B cell (primary cell): ENCODE results near the gene BCL2L1. TPM values are rescaled to one million over a fixed set of nuclear protein-coding genes. Genes with fewer than 3 reads are reported as not detected.

ENCODE experiments used
- ATAC-seq: fragments of 200-7000 bp; cut with Tn5 transposase; one replicate; pipeline ENCODE4 v1.10.0; 2021; ENCODE audit warnings: low read depth, mild to moderate bottlenecking, moderate number of reproducible peaks, moderate library complexity
- CTCF ChIA-PET: fragments of 350-600 bp; sonication (Branson Sonifier 250); formaldehyde crosslinking; loops from one replicate; lab custom pipeline; 2021; ENCODE audit warnings: antibody characterized with exemption, inconsistent platforms; lab: Charles Lee
- POLR2A ChIA-PET: fragments of 350-600 bp; sonication (Branson Sonifier 250); formaldehyde crosslinking; loops from one replicate; lab custom pipeline; 2021; ENCODE audit warnings: antibody characterized with exemption; lab: Charles Lee
- DNase-seq: peaks from one replicate; pipeline ENCODE4 v3.0.0; 2013
- H2AFZ ChIP-seq: 2 replicates; pipeline ENCODE4 v1.6.1; 2012; ENCODE audit warnings: mild to moderate bottlenecking, low read depth, low read length; ENCODE audit not compliant: insufficient read depth, poor library complexity, severe bottlenecking
- H3K27ac ChIP-seq, 2 donors: 1 replicate in 1 of 2; 2 replicates in 1 of 2; pipeline ENCODE4 v1.5.1; 2012 to 2013; ENCODE audit warnings: low read length in 2 of 2, mild to moderate bottlenecking in 2 of 2, moderate library complexity in 1 of 2
- H3K27me3 ChIP-seq, 4 experiments: fragments of 200-600 bp in 1 of 4; sonication (generic) in 1 of 4; replicated peaks in 1 of 4; 1 replicate in 2 of 4; 2 replicates in 2 of 4; pipeline versions ENCODE4 v1.6.1 to v1.7.0; 2013 to 2016; ENCODE audit warnings: low read length in 3 of 4, mild to moderate bottlenecking in 2 of 4, mixed read lengths in 1 of 4, moderate library complexity in 1 of 4; ENCODE audit not compliant: insufficient read depth in 4 of 4, control insufficient read depth in 3 of 4; ENCODE audit errors: control extremely low read depth in 1 of 4
- H3K36me3 ChIP-seq, 2 experiments: replicated peaks in 1 of 2; 1 replicate in 1 of 2; 2 replicates in 1 of 2; pipeline versions ENCODE4 v1.6.1 to v1.7.1; 2013; ENCODE audit warnings: low read length in 1 of 2; ENCODE audit not compliant: insufficient read depth in 2 of 2, control insufficient read depth in 1 of 2; ENCODE audit errors: control extremely low read depth in 1 of 2, extremely low read depth in 1 of 2
- H3K4me1 ChIP-seq, 2 donors: fragments of 200-600 bp in 1 of 2; sonication (generic) in 1 of 2; 1 replicate in 1 of 2; 2 replicates in 1 of 2; pipeline versions ENCODE4 v1.5.1 to v1.6.1; 2013 to 2017; ENCODE audit warnings: low read length in 2 of 2; ENCODE audit not compliant: control insufficient read depth in 2 of 2, insufficient read depth in 2 of 2
- H3K4me2 ChIP-seq: replicated peaks from 2 replicates; pipeline ENCODE3; 2012; ENCODE audit warnings: mild to moderate bottlenecking, low read depth, low read length; ENCODE audit not compliant: poor library complexity, severe bottlenecking
- H3K4me3 ChIP-seq, 5 experiments: fragments of 200-600 bp in 1 of 5; sonication (generic) in 1 of 5; 1 replicate in 3 of 5; 2 replicates in 2 of 5; pipeline versions ENCODE4 v1.5.1 to v1.7.0; 2011 to 2016; ENCODE audit warnings: low read length in 4 of 5, mild to moderate bottlenecking in 4 of 5, low read depth in 2 of 5, control low read depth in 1 of 5, moderate library complexity in 1 of 5; ENCODE audit not compliant: insufficient read depth in 1 of 5; ENCODE audit errors: control extremely low read depth in 1 of 5, extremely low read depth in 1 of 5
- H3K79me2 ChIP-seq: fragments of 200-600 bp; sonication (generic); one replicate; pipeline ENCODE4 v1.6.0; 2016; ENCODE audit warnings: low read length; ENCODE audit not compliant: control insufficient read depth, insufficient read depth
- H3K9ac ChIP-seq: fragments of 200-600 bp; sonication (generic); 2 replicates; pipeline ENCODE4 v1.6.1; 2017; ENCODE audit warnings: mild to moderate bottlenecking, low read length, moderate library complexity
- H3K9me3 ChIP-seq, 3 donors: one replicate each; pipeline versions ENCODE4 v1.6.1 to v1.7.1; 2013; ENCODE audit warnings: low read length in 2 of 3; ENCODE audit not compliant: control insufficient read depth in 2 of 3, insufficient read depth in 1 of 3; ENCODE audit errors: control extremely low read depth in 1 of 3
- H4K20me1 ChIP-seq: 2 replicates; pipeline ENCODE4 v1.6.0; 2012; ENCODE audit warnings: mild to moderate bottlenecking, low read length; ENCODE audit not compliant: insufficient read depth, control insufficient read depth, poor library complexity, severe bottlenecking
- H3K27ac Mint-ChIP-seq: one replicate; pipeline ENCODE4 v1.8.0; 2021; ENCODE audit warnings: mixed read lengths
- H3K27me3 Mint-ChIP-seq: one replicate; pipeline ENCODE4 v1.8.0; 2021; ENCODE audit warnings: mixed read lengths
- H3K4me1 Mint-ChIP-seq: one replicate; pipeline ENCODE4 v1.8.0; 2021; ENCODE audit warnings: mixed read lengths
- H3K4me3 Mint-ChIP-seq: one replicate; pipeline ENCODE4 v1.8.0; 2021; ENCODE audit warnings: mixed read lengths
- H3K9me3 Mint-ChIP-seq: one replicate; pipeline ENCODE4 v1.8.0; 2022; ENCODE audit warnings: mixed read lengths; ENCODE audit not compliant: insufficient read depth
- EZH2 ChIP-seq: IDR thresholded peaks from 2 replicates; pipeline ENCODE4 v1.6.1; 2012; ENCODE audit warnings: borderline replicate concordance, low read depth, mild to moderate bottlenecking, moderate library complexity, low read length; ENCODE audit not compliant: insufficient read depth, poor library complexity, severe bottlenecking
- WGBS: methylation state at CpG from one replicate; pipeline ENCODE4 v1.1.5; 2013; ENCODE audit warnings: missing lambda C conversion rate; ENCODE audit not compliant: insufficient coverage; 5-methylcytosine and 5-hydroxymethylcytosine counted together
- intact Hi-C: fragments of 100-400 bp; cut with micrococcal nuclease; formaldehyde crosslinking; loops from one replicate; pipeline ENCODE4 v1.10.0; 2022
- polyA plus RNA-seq: library from polyadenylated mRNA; depleted of rRNA; stranded (reverse); fragments of >200 nt; gene quantifications from 2 replicates; pipeline ENCODE4 v1.2.3, GENCODE V29; 2012
- total RNA-seq, 2 donors: library from RNA; stranded (reverse); fragments of 120-200 nt in 1 of 2; gene quantifications; 1 replicate in 1 of 2; 2 replicates in 1 of 2; pipeline versions ENCODE4 v1.2.3 to v1.2.4, GENCODE V29; 2013 to 2022
- TF ChIP-seq, protein P1 (sequence below): fragments of 200-600 bp; IDR thresholded peaks from one replicate; pipeline ENCODE4 v1.8.0; 2022; ENCODE audit warnings: antibody characterized with exemption, mild to moderate bottlenecking

The BCL2L1 gene
- total and polyA plus RNA-seq, 2 donors (not counting 1 experiment from before 2014, with no cell fraction given): 10.1 to 33.0 TPM

DNA sequence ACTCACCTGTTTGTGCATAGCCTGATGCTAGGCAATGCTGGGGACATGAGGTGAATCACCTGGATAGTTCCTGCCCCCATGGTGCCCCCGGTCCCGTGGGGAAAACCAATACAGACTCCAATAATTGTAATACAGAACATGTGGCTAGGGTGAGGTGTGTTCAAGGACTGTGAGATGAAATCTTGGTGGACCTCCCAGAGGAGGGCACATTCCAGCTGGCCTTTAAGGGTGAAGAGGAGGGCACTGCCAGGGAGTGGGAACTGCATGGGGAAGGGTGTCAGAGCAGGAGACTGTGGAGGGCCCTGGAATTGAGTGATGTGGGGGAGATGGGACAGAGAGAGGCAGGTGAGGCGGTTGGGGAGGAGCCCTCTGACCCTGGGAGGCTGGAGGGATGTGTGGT, 82.4 kb downstream of the BCL2L1 start:
- Mint-ChIP-seq H3K9me3 (no peaks in the 10 kb centered on the region), H3K4me1 (no peaks in the 10 kb centered on the region), H3K27me3 (peaks cover 8% of the 10 kb centered on the region), H3K27ac (no peak overlapping the region), H3K4me3 (no peak overlapping the region)
- ATAC-seq (no peak), DNase-seq (no peak)
- ChIA-PET CTCF (interaction anchor here (0.8 to 1.3 kb wide), 2 partner anchors 21 to 71 kb away, joined by 3 to 4 read pairs; no protein-coding TSS in a partner anchor), POLR2A (no interaction called here)
- Histone ChIP-seq H3K9me3 (no peaks in the 10 kb centered on the region), H3K9ac (no peak overlapping the region), H2AFZ (no peak overlapping the region), H3K27ac (no peak overlapping the region), H3K4me3 (no peak overlapping the region), H3K4me2 (no peak overlapping the region), H3K27me3 (no peaks in the 10 kb centered on the region), H3K79me2 (no peaks in the 10 kb centered on the region), H3K36me3 (no peaks in the 10 kb centered on the region), H4K20me1 (no peaks in the 10 kb centered on the region), H3K4me1 (no peaks in the 10 kb centered on the region)
- WGBS: no CpG with 5 or more reads among the region's 3 CpGs
- intact Hi-C loops: no loop called here
- no peak for TF ChIP-seq EZH2
- TF ChIP-seq, protein P1, sequence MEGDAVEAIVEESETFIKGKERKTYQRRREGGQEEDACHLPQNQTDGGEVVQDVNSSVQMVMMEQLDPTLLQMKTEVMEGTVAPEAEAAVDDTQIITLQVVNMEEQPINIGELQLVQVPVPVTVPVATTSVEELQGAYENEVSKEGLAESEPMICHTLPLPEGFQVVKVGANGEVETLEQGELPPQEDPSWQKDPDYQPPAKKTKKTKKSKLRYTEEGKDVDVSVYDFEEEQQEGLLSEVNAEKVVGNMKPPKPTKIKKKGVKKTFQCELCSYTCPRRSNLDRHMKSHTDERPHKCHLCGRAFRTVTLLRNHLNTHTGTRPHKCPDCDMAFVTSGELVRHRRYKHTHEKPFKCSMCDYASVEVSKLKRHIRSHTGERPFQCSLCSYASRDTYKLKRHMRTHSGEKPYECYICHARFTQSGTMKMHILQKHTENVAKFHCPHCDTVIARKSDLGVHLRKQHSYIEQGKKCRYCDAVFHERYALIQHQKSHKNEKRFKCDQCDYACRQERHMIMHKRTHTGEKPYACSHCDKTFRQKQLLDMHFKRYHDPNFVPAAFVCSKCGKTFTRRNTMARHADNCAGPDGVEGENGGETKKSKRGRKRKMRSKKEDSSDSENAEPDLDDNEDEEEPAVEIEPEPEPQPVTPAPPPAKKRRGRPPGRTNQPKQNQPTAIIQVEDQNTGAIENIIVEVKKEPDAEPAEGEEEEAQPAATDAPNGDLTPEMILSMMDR: no peak

DNA sequence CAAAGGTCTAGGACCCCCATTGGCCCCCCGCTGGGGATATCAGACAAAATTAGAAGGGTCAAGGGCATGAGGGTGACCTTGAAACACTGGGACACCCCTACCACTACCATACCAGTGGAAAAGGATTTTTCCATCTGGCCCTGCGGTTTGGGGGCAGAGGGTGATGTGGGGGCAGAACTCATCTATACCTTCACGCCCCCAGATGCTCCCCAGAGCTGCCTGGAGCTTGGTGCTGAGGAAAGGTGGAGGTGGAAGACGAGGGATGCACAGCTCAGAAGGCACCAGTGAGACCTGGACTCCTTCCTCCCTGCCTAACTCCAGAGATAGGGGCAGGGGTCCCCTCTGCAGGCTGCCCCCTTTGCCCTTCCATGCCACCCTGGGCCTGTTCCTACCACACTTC, 83.9 kb downstream of the BCL2L1 start:
- peaks cover 8% of the 10 kb centered on the region for H3K27me3 Mint-ChIP-seq
- ChIA-PET POLR2A (no interaction called here), CTCF (no interaction called here)
- no peaks in the 10 kb centered on the region for H3K27me3 ChIP-seq
- intact Hi-C loops: no loop called here
- ATAC-seq: no peak
- H3K27ac ChIP-seq: no peak overlapping the region
- no peaks in the 10 kb centered on the region for H3K9me3 Mint-ChIP-seq
- H2AFZ ChIP-seq: no peak overlapping the region
- no peak overlapping the region for H3K9ac ChIP-seq
- no peak overlapping the region for H3K4me3 ChIP-seq
- TF ChIP-seq, protein P1: no peak
- no peak for TF ChIP-seq EZH2
- H3K9me3 ChIP-seq: no peaks in the 10 kb centered on the region
- DNase-seq: no peak
- no peaks in the 10 kb centered on the region for H3K79me2 ChIP-seq
- H3K4me1 ChIP-seq: no peaks in the 10 kb centered on the region
- WGBS: 100% methylated on average over 1 of the region's 4 CpGs
- H3K27ac Mint-ChIP-seq: no peak overlapping the region
- H3K4me1 Mint-ChIP-seq: no peaks in the 10 kb centered on the region
- H3K4me2 ChIP-seq: no peak overlapping the region
- no peaks in the 10 kb centered on the region for H4K20me1 ChIP-seq
- no peak overlapping the region for H3K4me3 Mint-ChIP-seq
- H3K36me3 ChIP-seq: no peaks in the 10 kb centered on the region
